Liver (tissue), 3 donors: Measurements from ENCODE around the gene SCN10A.

Experiments
- EGR1 ChIP-seq, 2 donors: IDR thresholded peaks; 2 replicates each; pipeline ENCODE4 v1.6.1; 2016 to 2018; ENCODE audit warnings: antibody characterized with exemption in 2 of 2, low read depth in 2 of 2
- HNF4A ChIP-seq, 2 donors: conservative IDR thresholded peaks; 2 replicates each; pipeline ENCODE4 v1.6.1; 2016; ENCODE audit warnings: antibody characterized with exemption in 2 of 2, mild to moderate bottlenecking in 2 of 2
- JUND ChIP-seq, 2 donors: IDR thresholded peaks; 2 replicates each; pipeline ENCODE4 v1.6.1; 2016; ENCODE audit warnings: antibody characterized with exemption in 2 of 2
- RAD21 ChIP-seq, 2 donors: IDR thresholded peaks; 2 replicates each; pipeline ENCODE4 v1.6.1; 2016; ENCODE audit warnings: antibody characterized with exemption in 2 of 2, mild to moderate bottlenecking in 2 of 2
- RXRA ChIP-seq, 2 donors: IDR thresholded peaks; 2 replicates each; pipeline ENCODE4 v1.6.1; 2017 to 2018; ENCODE audit warnings: antibody characterized with exemption in 2 of 2, mild to moderate bottlenecking in 1 of 2
- SP1 ChIP-seq: IDR thresholded peaks from 2 replicates; pipeline ENCODE4 v1.6.1; 2018; ENCODE audit warnings: antibody characterized with exemption, mild to moderate bottlenecking
- TAF1 ChIP-seq: conservative IDR thresholded peaks from 2 replicates; pipeline ENCODE4 v1.6.1; 2016; ENCODE audit warnings: antibody characterized with exemption, mild to moderate bottlenecking
- YY1 ChIP-seq: IDR thresholded peaks from 2 replicates; pipeline ENCODE4 v1.6.1; 2016; ENCODE audit warnings: antibody characterized with exemption, mild to moderate bottlenecking
- TF ChIP-seq, protein P1 (sequence below): IDR thresholded peaks from 2 replicates; pipeline ENCODE4 v1.6.1; 2016; ENCODE audit warnings: antibody characterized with exemption
- TF ChIP-seq, protein P2 (sequence below): IDR thresholded peaks from 2 replicates; pipeline ENCODE4 v1.6.1; 2016; ENCODE audit warnings: antibody characterized with exemption, mild to moderate bottlenecking
- TF ChIP-seq, protein P3 (sequence below): fragments of 150-350 bp; IDR thresholded peaks from 2 replicates; pipeline ENCODE4 v1.5.1; 2017; ENCODE audit warnings: improper control_type of control experiment, low read depth, low read length; ENCODE audit not compliant: missing input control
- donor health status: healthy.
- donor health status: healthy.

DNA sequence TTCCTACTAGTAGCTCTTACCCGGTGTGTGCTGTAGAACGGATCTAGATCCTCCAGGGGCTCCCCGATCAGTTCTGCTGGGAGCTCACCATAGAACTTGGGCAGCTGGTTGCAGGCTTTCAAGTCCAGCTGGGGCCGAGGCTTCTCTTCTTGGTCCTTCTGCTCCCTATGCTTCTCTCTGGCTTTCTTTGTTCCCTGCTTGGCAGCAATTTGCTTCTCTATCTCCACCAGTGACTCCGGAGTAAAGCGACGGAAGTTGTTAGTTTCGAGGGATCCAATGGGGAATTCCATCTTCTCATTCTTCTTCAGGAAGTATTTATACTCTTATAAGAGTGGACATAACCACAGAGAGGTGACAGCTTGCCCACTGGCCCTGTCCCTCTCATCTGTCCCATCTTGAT, 22.3 kb downstream of the SCN10A start:
- TF ChIP-seq, protein P1, sequence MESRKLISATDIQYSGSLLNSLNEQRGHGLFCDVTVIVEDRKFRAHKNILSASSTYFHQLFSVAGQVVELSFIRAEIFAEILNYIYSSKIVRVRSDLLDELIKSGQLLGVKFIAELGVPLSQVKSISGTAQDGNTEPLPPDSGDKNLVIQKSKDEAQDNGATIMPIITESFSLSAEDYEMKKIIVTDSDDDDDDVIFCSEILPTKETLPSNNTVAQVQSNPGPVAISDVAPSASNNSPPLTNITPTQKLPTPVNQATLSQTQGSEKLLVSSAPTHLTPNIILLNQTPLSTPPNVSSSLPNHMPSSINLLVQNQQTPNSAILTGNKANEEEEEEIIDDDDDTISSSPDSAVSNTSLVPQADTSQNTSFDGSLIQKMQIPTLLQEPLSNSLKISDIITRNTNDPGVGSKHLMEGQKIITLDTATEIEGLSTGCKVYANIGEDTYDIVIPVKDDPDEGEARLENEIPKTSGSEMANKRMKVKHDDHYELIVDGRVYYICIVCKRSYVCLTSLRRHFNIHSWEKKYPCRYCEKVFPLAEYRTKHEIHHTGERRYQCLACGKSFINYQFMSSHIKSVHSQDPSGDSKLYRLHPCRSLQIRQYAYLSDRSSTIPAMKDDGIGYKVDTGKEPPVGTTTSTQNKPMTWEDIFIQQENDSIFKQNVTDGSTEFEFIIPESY, result no peak
- TF ChIP-seq, protein P2, sequence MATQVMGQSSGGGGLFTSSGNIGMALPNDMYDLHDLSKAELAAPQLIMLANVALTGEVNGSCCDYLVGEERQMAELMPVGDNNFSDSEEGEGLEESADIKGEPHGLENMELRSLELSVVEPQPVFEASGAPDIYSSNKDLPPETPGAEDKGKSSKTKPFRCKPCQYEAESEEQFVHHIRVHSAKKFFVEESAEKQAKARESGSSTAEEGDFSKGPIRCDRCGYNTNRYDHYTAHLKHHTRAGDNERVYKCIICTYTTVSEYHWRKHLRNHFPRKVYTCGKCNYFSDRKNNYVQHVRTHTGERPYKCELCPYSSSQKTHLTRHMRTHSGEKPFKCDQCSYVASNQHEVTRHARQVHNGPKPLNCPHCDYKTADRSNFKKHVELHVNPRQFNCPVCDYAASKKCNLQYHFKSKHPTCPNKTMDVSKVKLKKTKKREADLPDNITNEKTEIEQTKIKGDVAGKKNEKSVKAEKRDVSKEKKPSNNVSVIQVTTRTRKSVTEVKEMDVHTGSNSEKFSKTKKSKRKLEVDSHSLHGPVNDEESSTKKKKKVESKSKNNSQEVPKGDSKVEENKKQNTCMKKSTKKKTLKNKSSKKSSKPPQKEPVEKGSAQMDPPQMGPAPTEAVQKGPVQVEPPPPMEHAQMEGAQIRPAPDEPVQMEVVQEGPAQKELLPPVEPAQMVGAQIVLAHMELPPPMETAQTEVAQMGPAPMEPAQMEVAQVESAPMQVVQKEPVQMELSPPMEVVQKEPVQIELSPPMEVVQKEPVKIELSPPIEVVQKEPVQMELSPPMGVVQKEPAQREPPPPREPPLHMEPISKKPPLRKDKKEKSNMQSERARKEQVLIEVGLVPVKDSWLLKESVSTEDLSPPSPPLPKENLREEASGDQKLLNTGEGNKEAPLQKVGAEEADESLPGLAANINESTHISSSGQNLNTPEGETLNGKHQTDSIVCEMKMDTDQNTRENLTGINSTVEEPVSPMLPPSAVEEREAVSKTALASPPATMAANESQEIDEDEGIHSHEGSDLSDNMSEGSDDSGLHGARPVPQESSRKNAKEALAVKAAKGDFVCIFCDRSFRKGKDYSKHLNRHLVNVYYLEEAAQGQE, result no peak
- TF ChIP-seq, protein P3, sequence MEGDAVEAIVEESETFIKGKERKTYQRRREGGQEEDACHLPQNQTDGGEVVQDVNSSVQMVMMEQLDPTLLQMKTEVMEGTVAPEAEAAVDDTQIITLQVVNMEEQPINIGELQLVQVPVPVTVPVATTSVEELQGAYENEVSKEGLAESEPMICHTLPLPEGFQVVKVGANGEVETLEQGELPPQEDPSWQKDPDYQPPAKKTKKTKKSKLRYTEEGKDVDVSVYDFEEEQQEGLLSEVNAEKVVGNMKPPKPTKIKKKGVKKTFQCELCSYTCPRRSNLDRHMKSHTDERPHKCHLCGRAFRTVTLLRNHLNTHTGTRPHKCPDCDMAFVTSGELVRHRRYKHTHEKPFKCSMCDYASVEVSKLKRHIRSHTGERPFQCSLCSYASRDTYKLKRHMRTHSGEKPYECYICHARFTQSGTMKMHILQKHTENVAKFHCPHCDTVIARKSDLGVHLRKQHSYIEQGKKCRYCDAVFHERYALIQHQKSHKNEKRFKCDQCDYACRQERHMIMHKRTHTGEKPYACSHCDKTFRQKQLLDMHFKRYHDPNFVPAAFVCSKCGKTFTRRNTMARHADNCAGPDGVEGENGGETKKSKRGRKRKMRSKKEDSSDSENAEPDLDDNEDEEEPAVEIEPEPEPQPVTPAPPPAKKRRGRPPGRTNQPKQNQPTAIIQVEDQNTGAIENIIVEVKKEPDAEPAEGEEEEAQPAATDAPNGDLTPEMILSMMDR, result no peak
- TF ChIP-seq EGR1 (IDR thresholded peaks at IDR 0.05; ENCODE audit: low read depth in 2 of 2) (no peak), RAD21 (IDR thresholded peaks at IDR 0.05) (no peak), TAF1 (no peak), JUND (IDR thresholded peaks at IDR 0.05) (no peak), YY1 (no peak), SP1 (no peak), RXRA (IDR thresholded peaks at IDR 0.05) (no peak), HNF4A (conservative IDR thresholded peaks at IDR 0.05) (no peak)
